Neural crest cell (in vitro differentiated cells): ENCODE measurements around the gene PPM1H. TPM values are rescaled to one million over a fixed set of nuclear protein-coding genes. Genes with fewer than 3 reads are reported as not detected.
"Not testable (repeated sequence)": the region's sequence is repeated elsewhere in the genome, so short reads cannot be mapped to it uniquely, and the experiment has no call there.

Experiments
- DNase-seq: peaks from one replicate; pipeline ENCODE4 v3.0.0; 2021; ENCODE audit warnings: low read depth, mixed read lengths, low spot score
- H3K27ac Mint-ChIP-seq: one replicate; pipeline ENCODE4 v1.8.0; 2021; ENCODE audit warnings: mild to moderate bottlenecking, mixed read lengths; ENCODE audit not compliant: unreplicated experiment
- H3K27me3 Mint-ChIP-seq: 2 replicates; pipeline ENCODE4 v1.8.0; 2021; ENCODE audit warnings: low read depth, mild to moderate bottlenecking, mixed read lengths
- H3K36me3 Mint-ChIP-seq: 2 replicates; pipeline ENCODE4 v1.8.0; 2021; ENCODE audit warnings: low read depth, mild to moderate bottlenecking, mixed read lengths
- H3K4me1 Mint-ChIP-seq: 2 replicates; pipeline ENCODE4 v1.8.0; 2021; ENCODE audit warnings: mixed read lengths
- H3K4me3 Mint-ChIP-seq: one replicate; pipeline ENCODE4 v1.8.0; 2021; ENCODE audit warnings: mild to moderate bottlenecking, mixed read lengths
- H3K9me3 Mint-ChIP-seq: 2 replicates; pipeline ENCODE4 v1.8.0; 2021; ENCODE audit warnings: mixed read lengths
- total RNA-seq: library from RNA; stranded (reverse); gene quantifications from 2 replicates; pipeline ENCODE4 v1.2.1, GENCODE V29; 2021
- TF ChIP-seq, protein P1 (sequence below): fragments of 200-600 bp; sonication (generic); conservative IDR thresholded peaks from 2 replicates; pipeline ENCODE4 v1.5.0; 2021; ENCODE audit warnings: antibody characterized with exemption, mild to moderate bottlenecking

PPM1H gene
- total RNA-seq, 1 donor from 2014 or later = 3.5 TPM

DNA sequence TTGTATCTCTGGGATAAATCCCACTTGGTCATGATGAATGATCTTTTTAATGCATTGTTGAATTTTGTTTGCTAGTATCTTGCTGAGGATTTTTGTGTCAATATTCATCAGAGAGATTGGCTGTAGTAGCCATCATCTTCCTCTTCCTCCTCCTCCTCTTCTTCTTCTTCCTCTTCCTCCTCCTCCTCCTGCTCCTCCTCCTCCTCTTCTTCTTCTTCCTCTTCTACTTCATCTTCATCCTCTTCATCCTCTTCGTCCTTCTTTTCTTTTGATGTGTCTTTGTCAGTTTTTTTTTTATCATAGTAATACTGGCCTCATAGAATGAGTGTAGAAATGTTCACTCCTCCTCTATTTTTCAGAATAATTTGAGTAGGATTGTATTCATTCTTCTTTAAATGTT is 15.4 kb upstream of the PPM1H start:
- no peak overlapping the region for H3K27ac Mint-ChIP-seq
- H3K9me3 Mint-ChIP-seq = peaks cover 4% of the 10 kb centered on the region
- no peaks in the 10 kb centered on the region for H3K36me3 Mint-ChIP-seq
- TF ChIP-seq, protein P1, sequence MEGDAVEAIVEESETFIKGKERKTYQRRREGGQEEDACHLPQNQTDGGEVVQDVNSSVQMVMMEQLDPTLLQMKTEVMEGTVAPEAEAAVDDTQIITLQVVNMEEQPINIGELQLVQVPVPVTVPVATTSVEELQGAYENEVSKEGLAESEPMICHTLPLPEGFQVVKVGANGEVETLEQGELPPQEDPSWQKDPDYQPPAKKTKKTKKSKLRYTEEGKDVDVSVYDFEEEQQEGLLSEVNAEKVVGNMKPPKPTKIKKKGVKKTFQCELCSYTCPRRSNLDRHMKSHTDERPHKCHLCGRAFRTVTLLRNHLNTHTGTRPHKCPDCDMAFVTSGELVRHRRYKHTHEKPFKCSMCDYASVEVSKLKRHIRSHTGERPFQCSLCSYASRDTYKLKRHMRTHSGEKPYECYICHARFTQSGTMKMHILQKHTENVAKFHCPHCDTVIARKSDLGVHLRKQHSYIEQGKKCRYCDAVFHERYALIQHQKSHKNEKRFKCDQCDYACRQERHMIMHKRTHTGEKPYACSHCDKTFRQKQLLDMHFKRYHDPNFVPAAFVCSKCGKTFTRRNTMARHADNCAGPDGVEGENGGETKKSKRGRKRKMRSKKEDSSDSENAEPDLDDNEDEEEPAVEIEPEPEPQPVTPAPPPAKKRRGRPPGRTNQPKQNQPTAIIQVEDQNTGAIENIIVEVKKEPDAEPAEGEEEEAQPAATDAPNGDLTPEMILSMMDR = no peak
- H3K27me3 Mint-ChIP-seq = peaks cover 2% of the 10 kb centered on the region
- no peak for DNase-seq
- no peaks in the 10 kb centered on the region for H3K4me1 Mint-ChIP-seq
- no peak overlapping the region for H3K4me3 Mint-ChIP-seq

DNA sequence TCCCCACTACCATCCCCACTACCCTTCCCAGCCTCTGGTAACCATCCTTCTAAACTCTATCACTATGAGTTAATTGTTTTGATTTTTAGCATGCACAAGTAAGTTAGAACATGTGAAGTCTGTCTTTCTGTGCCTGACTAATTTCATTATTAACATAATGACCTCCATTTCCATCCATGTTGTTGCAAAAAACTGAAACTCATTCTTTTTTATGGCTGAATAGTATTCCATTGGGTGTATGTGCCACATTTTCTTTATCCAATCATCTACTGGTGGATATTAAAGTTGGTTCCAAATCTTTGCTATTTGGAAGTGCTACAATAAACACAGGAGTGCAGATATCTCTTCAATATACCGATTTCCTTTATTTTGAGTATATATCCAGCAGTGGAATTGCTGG is 13.2 kb upstream of the PPM1H start:
- H3K27ac Mint-ChIP-seq = no peak overlapping the region

DNA sequence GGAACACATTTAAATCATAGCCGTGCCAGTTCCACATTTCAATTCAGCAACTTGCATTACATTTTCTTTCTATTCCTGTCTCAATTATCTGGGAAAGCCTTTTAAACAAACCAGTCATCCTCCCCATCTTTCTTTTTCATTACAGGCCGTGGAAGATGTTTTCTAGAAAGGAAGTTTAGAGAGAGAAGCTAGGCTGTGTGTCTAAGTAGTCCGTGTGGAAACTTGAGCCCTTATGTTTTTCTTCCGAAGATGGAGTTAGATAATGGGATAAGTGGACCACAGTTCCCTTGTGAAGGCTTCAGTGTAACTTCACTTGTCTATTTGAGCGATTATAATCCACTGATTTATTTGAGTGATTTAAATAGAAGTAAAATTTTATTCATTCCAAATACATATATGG is 12.4 kb upstream of the PPM1H start:
- TF ChIP-seq, protein P1 = no peak
- H3K27me3 Mint-ChIP-seq = peaks cover 7% of the 10 kb centered on the region
- peaks cover under 1% of the 10 kb centered on the region for H3K4me1 Mint-ChIP-seq
- no peak for DNase-seq
- H3K27ac Mint-ChIP-seq = no peak overlapping the region
- H3K9me3 Mint-ChIP-seq = peaks cover 4% of the 10 kb centered on the region
- H3K4me3 Mint-ChIP-seq = no peak overlapping the region
- H3K36me3 Mint-ChIP-seq = no peaks in the 10 kb centered on the region

More for the DNA sequence above, 13.2 kb upstream of the PPM1H start:
- H3K9me3 Mint-ChIP-seq = peaks cover 4% of the 10 kb centered on the region
- TF ChIP-seq, protein P1 = no peak
- H3K36me3 Mint-ChIP-seq = no peaks in the 10 kb centered on the region
- H3K4me1 Mint-ChIP-seq = no peaks in the 10 kb centered on the region
- DNase-seq = no peak
- peaks cover 7% of the 10 kb centered on the region for H3K27me3 Mint-ChIP-seq
- no peak overlapping the region for H3K4me3 Mint-ChIP-seq

DNA sequence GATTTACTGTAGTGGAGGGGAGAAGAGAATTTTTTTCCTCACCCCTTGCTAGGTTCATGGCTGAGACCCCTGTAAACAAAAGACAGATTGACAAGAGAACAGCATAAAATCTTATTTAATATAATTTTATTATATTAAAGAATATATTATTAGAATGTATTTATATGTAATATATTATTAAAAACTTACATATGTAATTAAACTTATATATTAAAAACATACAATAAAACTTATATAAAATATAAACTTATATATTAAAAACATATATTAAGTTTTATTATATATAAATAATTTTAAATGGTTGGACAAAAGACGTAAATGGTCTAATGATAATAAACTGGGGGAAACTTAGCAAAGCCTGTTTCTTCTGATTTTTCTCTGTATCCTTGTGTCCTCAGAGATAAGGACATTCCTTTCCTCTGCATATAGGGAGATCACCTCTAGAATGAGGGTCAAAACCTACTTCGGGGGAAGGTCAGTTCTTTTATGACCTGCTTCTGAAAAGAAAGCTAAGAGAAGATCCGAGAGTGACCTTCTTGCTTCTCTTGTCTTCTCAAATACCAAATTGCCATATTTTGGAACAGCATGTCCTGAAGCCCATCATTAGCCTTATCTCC is 8.9 kb upstream of the PPM1H start:
- H3K27me3 Mint-ChIP-seq = peaks cover 8% of the 10 kb centered on the region
- no peaks in the 10 kb centered on the region for H3K36me3 Mint-ChIP-seq
- DNase-seq = no peak
- TF ChIP-seq, protein P1 = no peak
- H3K9me3 Mint-ChIP-seq = no peaks in the 10 kb centered on the region
- peaks cover 4% of the 10 kb centered on the region for H3K4me1 Mint-ChIP-seq
- no peak overlapping the region for H3K4me3 Mint-ChIP-seq
- H3K27ac Mint-ChIP-seq = no peak overlapping the region

DNA sequence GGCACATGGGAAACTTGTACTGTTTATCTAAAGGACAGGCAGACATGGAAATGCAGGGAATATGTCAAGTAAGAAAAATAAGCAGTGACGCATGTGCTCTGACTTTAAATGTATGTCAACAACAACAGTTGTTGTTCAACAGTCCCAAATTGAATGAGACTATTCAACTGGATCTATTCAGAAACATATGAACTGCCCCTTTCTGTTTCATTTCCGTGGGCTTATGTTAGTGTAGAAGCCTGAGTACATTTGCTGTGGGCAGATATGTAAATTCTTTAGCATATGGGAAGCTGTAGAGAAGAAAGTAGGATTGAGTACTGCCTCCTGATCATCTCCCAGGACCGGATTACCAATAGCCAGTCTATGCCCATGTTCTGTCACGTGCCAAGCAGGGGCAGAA is 7.4 kb upstream of the PPM1H start:
- H3K4me1 Mint-ChIP-seq, H3K4me3 Mint-ChIP-seq, H3K9me3 Mint-ChIP-seq, H3K27ac Mint-ChIP-seq, H3K36me3 Mint-ChIP-seq, DNase-seq, H3K27me3 Mint-ChIP-seq: not testable (repeated sequence)

DNA sequence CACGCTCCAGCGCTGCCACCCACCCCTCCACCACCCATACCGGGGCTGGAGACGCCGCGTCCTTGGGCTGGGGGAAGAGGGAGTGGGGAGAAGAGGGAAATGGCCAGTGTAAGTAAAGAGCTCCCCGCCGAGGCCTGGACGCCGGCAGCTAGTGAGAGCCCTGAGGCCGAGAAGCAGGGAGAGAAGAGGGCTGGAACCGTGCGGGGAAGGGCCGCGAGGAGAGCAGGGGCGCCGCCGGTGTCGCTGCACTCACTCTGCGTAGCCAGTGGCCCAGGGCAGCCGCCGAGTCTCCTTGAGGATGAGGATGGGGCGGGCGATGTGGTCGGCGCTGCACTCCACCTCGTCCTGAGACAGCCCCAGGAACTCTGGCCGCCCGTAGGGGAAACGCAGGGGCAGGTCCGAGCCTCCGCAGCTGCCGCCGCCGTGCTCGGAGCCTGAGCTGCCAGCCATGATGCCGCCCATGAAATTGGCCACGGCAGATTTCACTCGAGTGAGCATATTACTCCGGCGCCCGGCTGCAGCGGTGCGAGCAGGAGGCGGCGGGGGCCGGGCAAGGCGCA is 631 bp downstream of the PPM1H start:
- H3K27me3 Mint-ChIP-seq = peaks cover 62% of the 10 kb centered on the region
- DNase-seq = peak; percentile 25
- no peak overlapping the region for H3K27ac Mint-ChIP-seq
- TF ChIP-seq, protein P1 = peak; percentile 14
- no peaks in the 10 kb centered on the region for H3K9me3 Mint-ChIP-seq
- peak overlapping the region; percentile 94 for H3K4me3 Mint-ChIP-seq
- no peaks in the 10 kb centered on the region for H3K36me3 Mint-ChIP-seq
- H3K4me1 Mint-ChIP-seq = peaks cover 12% of the 10 kb centered on the region
